K562 (cell line): ENCODE measurements around the gene TGOLN2. TPM values are rescaled to one million over a fixed set of nuclear protein-coding genes. Genes with fewer than 3 reads are reported as not detected.

ENCODE experiments used
- ATAC-seq: fragments of 200-7000 bp; cut with Tn5 transposase; 3 replicates; pipeline ENCODE4 v1.9.1; 2020; ENCODE audit warnings: moderate library complexity
- BruUV-seq: library from RNA; stranded (reverse); fragments of 400-500 nt; replicated peaks from 2 replicates; lab custom pipeline; 2021; lab: Mats Ljungman, UMichigan
- CTCF ChIA-PET: fragments of 300-600 bp; formaldehyde crosslinking; extraction: SDS; loops from one replicate; lab custom pipeline; 2021; ENCODE audit warnings: low intra/inter-chr PET ratio; lab: Yijun Ruan, JAX
- POLR2A ChIA-PET: fragments of 300-600, 350-650 bp; sonication (Branson Sonifier 250); formaldehyde crosslinking; extraction: SDS; loops from one replicate; lab custom pipeline; 2021; ENCODE audit warnings: antibody characterized with exemption, inconsistent platforms; lab: Yijun Ruan, JAX
- DNase-seq, 4 experiments: peaks; one replicate each; pipeline versions ENCODE4 v3.0.0 to v3.0.0-alpha.2; 2011 to 2018; ENCODE audit warnings: low spot score in 3 of 4, mixed read lengths in 3 of 4; ENCODE audit errors: extremely low read depth in 1 of 4
- FAIRE-seq: peaks from 2 replicates; lab custom pipeline; 2011; peaks lifted over from hg19 to GRCh38; lab: Jason Lieb, UNC
- H2AFZ ChIP-seq: 2 replicates; pipeline ENCODE4 v1.6.0; 2011; ENCODE audit warnings: low read depth, low read length, control low read depth, inconsistent platforms
- H3K27ac ChIP-seq: fragments of 200-600 bp; 3 replicates; pipeline ENCODE4 v1.8.0; 2011; ENCODE audit warnings: low read depth, mild to moderate bottlenecking, control low read depth, inconsistent platforms, low read length, moderate library complexity, mixed read lengths; ENCODE audit errors: extremely low read depth
- H3K27me3 ChIP-seq, 2 experiments: fragments of 300-600 bp in 1 of 2; 2 replicates in 1 of 2; 3 replicates in 1 of 2; pipeline versions ENCODE4 v1.6.0 to v1.8.0; 2011; ENCODE audit warnings: inconsistent platforms in 2 of 2, low read length in 2 of 2, mild to moderate bottlenecking in 1 of 2, mixed read lengths in 1 of 2, moderate library complexity in 1 of 2; ENCODE audit not compliant: control insufficient read depth in 2 of 2, insufficient read depth in 2 of 2
- H3K36me3 ChIP-seq: fragments of 300-600 bp; 3 replicates; pipeline ENCODE4 v1.8.0; 2011; ENCODE audit warnings: mild to moderate bottlenecking, low read length, inconsistent platforms; ENCODE audit not compliant: control insufficient read depth, insufficient read depth
- H3K4me1 ChIP-seq, 2 experiments: fragments of 200-600 bp in 1 of 2; replicated peaks in 1 of 2; 2 replicates in 1 of 2; 3 replicates in 1 of 2; pipeline versions ENCODE4 v1.5.1 to v1.8.0; 2011; ENCODE audit warnings: inconsistent platforms in 2 of 2, low read length in 2 of 2, mild to moderate bottlenecking in 1 of 2, mixed read lengths in 1 of 2, moderate library complexity in 1 of 2; ENCODE audit not compliant: control insufficient read depth in 2 of 2, insufficient read depth in 2 of 2
- H3K4me2 ChIP-seq: 2 replicates; pipeline ENCODE4 v1.6.1; 2011; ENCODE audit warnings: low read length, control low read depth, inconsistent platforms, mixed read lengths; ENCODE audit not compliant: insufficient read depth
- H3K4me3 ChIP-seq: fragments of 200-600 bp; sonication (generic), shearing (Covaris generic); 2 replicates; pipeline ENCODE4 v1.5.1; 2016; ENCODE audit warnings: control low read depth, inconsistent platforms
- H3K79me2 ChIP-seq: fragments of 200-600 bp; 3 replicates; pipeline ENCODE4 v1.8.0; 2011; ENCODE audit warnings: low read length, inconsistent platforms; ENCODE audit not compliant: control insufficient read depth, insufficient read depth
- H3K9ac ChIP-seq, 2 experiments: 2 replicates each; pipeline versions ENCODE4 v1.6.0 to v1.6.1; 2011; ENCODE audit warnings: low read depth in 2 of 2, low read length in 2 of 2, control low read depth in 1 of 2, inconsistent platforms in 1 of 2, mild to moderate bottlenecking in 1 of 2, mixed read lengths in 1 of 2; ENCODE audit not compliant: insufficient read depth in 1 of 2
- H3K9me1 ChIP-seq: one replicate; pipeline ENCODE4 v1.6.0; 2011; ENCODE audit warnings: inconsistent platforms, mild to moderate bottlenecking, low read length, moderate library complexity; ENCODE audit not compliant: control insufficient read depth, insufficient read depth
- H3K9me3 ChIP-seq: replicated peaks from 2 replicates; pipeline ENCODE4 v1.5.1; 2011; ENCODE audit warnings: low read depth, low read length, inconsistent platforms; ENCODE audit not compliant: control insufficient read depth, insufficient read depth
- H4K20me1 ChIP-seq: replicated peaks from 2 replicates; pipeline ENCODE4 v1.6.1; 2011; ENCODE audit warnings: low read length, inconsistent platforms, mixed read lengths; ENCODE audit not compliant: control insufficient read depth, insufficient read depth
- ETV1 ChIP-seq: fragments of 450-650 bp; conservative IDR thresholded peaks from 2 replicates; pipeline ENCODE4 v1.6.1; 2016; ENCODE audit warnings: missing genetic modification characterization, control low read depth, low read depth, missing compliant biosample characterization
- FOXK1 ChIP-seq: sonication (generic); formaldehyde crosslinking; IDR thresholded peaks from 2 replicates; pipeline ENCODE4 v1.8.0; 2022; ENCODE audit warnings: missing genetic modification reagents, mild to moderate bottlenecking, borderline replicate concordance
- JUND ChIP-seq, 2 experiments: IDR thresholded peaks; 2 replicates in 1 of 2; 3 replicates in 1 of 2; pipeline ENCODE4 v1.6.1; 2011; ENCODE audit warnings: borderline replicate concordance in 2 of 2, low read depth in 2 of 2, low read length in 2 of 2, improper control_type of control experiment in 1 of 2, missing biosample characterization in 1 of 2, missing genetic modification characterization in 1 of 2, missing genetic modification reagents in 1 of 2
- NFE2L1 ChIP-seq: fragments of 450-650 bp; IDR thresholded peaks from 2 replicates; pipeline ENCODE4 v1.6.1; 2016; ENCODE audit warnings: missing genetic modification characterization, low read depth, mild to moderate bottlenecking, missing compliant biosample characterization, moderate library complexity, borderline replicate concordance
- PURB ChIP-seq: sonication (generic); formaldehyde crosslinking; IDR thresholded peaks from 2 replicates; pipeline ENCODE4 v1.9.0; 2021; ENCODE audit warnings: low read depth, mild to moderate bottlenecking, missing genetic modification reagents
- RBM17 ChIP-seq: fragments of 200-400 bp; formaldehyde crosslinking; IDR thresholded peaks from 2 replicates; pipeline ENCODE4 v1.6.1; 2017; ENCODE audit warnings: low read depth, mild to moderate bottlenecking, low read length, borderline replicate concordance
- RUNX1 ChIP-seq: sonication (generic); IDR thresholded peaks from 2 replicates; pipeline ENCODE4 v1.6.1; 2016; ENCODE audit warnings: antibody characterized with exemption, low read depth
- ZBTB17 ChIP-seq: fragments of 450-650 bp; formaldehyde crosslinking; IDR thresholded peaks from 2 replicates; pipeline ENCODE4 v1.4.0; 2020; ENCODE audit warnings: mild to moderate bottlenecking
- ZNF316 ChIP-seq: fragments of 450-650 bp; IDR thresholded peaks from 2 replicates; pipeline ENCODE4 v1.6.1; 2016
- ZNF717 ChIP-seq: fragments of 250-450 bp; sonication (Bioruptor Pico); IDR thresholded peaks from 2 replicates; pipeline ENCODE4 v1.5.0; 2021
- WGBS: fragments of 100-300 bp; shearing (Covaris generic); methylation state at CpG from one replicate; pipeline ENCODE4 v1.1.6; 2016; ENCODE audit warnings: low coverage, mixed read lengths; ENCODE audit not compliant: insufficient coverage; ENCODE audit errors: missing lambda C conversion rate; 5-methylcytosine and 5-hydroxymethylcytosine counted together
- in situ Hi-C: fragments of 300-500 bp; cut with MboI; formaldehyde crosslinking; loops from 4 replicates; pipeline ENCODE4 v1.15.0; 2018; ENCODE audit warnings: inconsistent platforms, mixed read lengths
- intact Hi-C: fragments of 100-400 bp; cut with micrococcal nuclease; formaldehyde crosslinking; loops from 2 replicates; pipeline ENCODE4 v1.14.2; 2022
- polyA plus RNA-seq, 8 experiments: library from polyadenylated mRNA; depleted of rRNA in 4 of 8; stranded (reverse) in 5 of 8; unstranded in 3 of 8; fragments of >200 nt; fragmentation: Nextera tagmentation in 2 of 8; fragmentation: Illumina TruSeq in 1 of 8; extraction: Ambion mirVana in 2 of 8; extraction: Trizol in 1 of 8; gene quantifications; 2 replicates each; pipeline versions ENCODE4 v1.2.1 to v1.2.3, GENCODE V29; 2011 to 2014; ENCODE audit warnings: inconsistent platforms in 1 of 8, missing spikeins in 1 of 8
- total RNA-seq, 7 experiments: library from RNA; depleted of rRNA in 6 of 7; stranded (reverse); fragments of >200 nt in 6 of 7; fragmentation: Illumina TruSeq in 2 of 7; extraction: Trizol in 2 of 7; gene quantifications; 2 replicates each; pipeline versions ENCODE4 v1.2.1 to v1.2.3, GENCODE V29; 2011 to 2021; ENCODE audit warnings: low replicate concordance in 1 of 7
- TF ChIP-seq, protein P1 (sequence below): sonication (generic); formaldehyde crosslinking; IDR thresholded peaks from 2 replicates; pipeline ENCODE4 v1.8.0; 2023; ENCODE audit warnings: mild to moderate bottlenecking, missing genetic modification reagents
- TF ChIP-seq, protein P2 (sequence below), 2 experiments: fragments of 450-650 bp; IDR thresholded peaks; 2 replicates each; pipeline ENCODE4 v1.6.1; 2016; ENCODE audit warnings: mild to moderate bottlenecking in 2 of 2, borderline replicate concordance in 1 of 2, low read depth in 1 of 2, moderate library complexity in 1 of 2

The TGOLN2 gene
- total and polyA plus RNA-seq, 9 of the 15 experiments (the other 6 are each of a cell fraction or from before 2014, with no cell fraction given): 13.0 to 66.5 (median 35.9) TPM

GRCh38 chr2:85291425-85292023 is 36.3 kb downstream of the TGOLN2 start:
- 0% methylated on average over 4 of the region's 4 CpGs for WGBS
- H3K4me1 ChIP-seq: no peaks in the 10 kb centered on the region
- no TSS peak for BruUV-seq
- ATAC-seq (no peak), DNase-seq (no peak), FAIRE-seq (no peak)
- intact Hi-C loops (no loop called here), in situ Hi-C loops (loop anchor here (5.0 kb wide), 1 partner anchor 224 kb away; no protein-coding TSS in a partner anchor)
- POLR2A ChIA-PET: interaction anchor here (1.3 kb wide), 1 partner anchor 20 kb away, joined by 3 read pairs; no protein-coding TSS in a partner anchor
- no peaks in the 10 kb centered on the region for H3K9me1 ChIP-seq
- H3K27me3 ChIP-seq: peaks cover 48 to 60% of the 10 kb centered on the region in 2 experiments
- H2AFZ ChIP-seq: peak overlapping the region; percentile 64; the same call in 1 of the 2 replicates
- no peak overlapping the region for H3K9ac ChIP-seq
- H3K9me3 ChIP-seq: no peaks in the 10 kb centered on the region
- peaks cover 5% of the 10 kb centered on the region; the same call in 1 of the 2 replicates for H4K20me1 ChIP-seq
- no peak overlapping the region for H3K4me2 ChIP-seq
- H3K79me2 ChIP-seq: no peaks in the 10 kb centered on the region
- no peak overlapping the region for H3K4me3 ChIP-seq
- CTCF ChIA-PET: no interaction called here
- H3K27ac ChIP-seq: no peak overlapping the region
- H3K36me3 ChIP-seq: no peaks in the 10 kb centered on the region
- TF ChIP-seq PURB (no peak), RUNX1 (no peak), NFE2L1 (no peak), JUND (IDR thresholded peaks at IDR 0.05; ENCODE audit: borderline replicate concordance, low read depth, low read length) (no peak), JUND (tag; IDR thresholded peaks at IDR 0.05; ENCODE audit: borderline replicate concordance, low read depth, low read length) (no peak), ETV1 (tag) (peak; percentile 69), FOXK1 (CRISPR knock-in tag) (no peak), ZNF717 (CRISPR knock-in tag) (no peak), ZNF316 (no peak), ZBTB17 (CRISPR knock-in tag) (no peak), RBM17 (no peak)
- TF ChIP-seq, protein P1, sequence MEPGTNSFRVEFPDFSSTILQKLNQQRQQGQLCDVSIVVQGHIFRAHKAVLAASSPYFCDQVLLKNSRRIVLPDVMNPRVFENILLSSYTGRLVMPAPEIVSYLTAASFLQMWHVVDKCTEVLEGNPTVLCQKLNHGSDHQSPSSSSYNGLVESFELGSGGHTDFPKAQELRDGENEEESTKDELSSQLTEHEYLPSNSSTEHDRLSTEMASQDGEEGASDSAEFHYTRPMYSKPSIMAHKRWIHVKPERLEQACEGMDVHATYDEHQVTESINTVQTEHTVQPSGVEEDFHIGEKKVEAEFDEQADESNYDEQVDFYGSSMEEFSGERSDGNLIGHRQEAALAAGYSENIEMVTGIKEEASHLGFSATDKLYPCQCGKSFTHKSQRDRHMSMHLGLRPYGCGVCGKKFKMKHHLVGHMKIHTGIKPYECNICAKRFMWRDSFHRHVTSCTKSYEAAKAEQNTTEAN (CRISPR knock-in tag): no peak
- TF ChIP-seq, protein P2, sequence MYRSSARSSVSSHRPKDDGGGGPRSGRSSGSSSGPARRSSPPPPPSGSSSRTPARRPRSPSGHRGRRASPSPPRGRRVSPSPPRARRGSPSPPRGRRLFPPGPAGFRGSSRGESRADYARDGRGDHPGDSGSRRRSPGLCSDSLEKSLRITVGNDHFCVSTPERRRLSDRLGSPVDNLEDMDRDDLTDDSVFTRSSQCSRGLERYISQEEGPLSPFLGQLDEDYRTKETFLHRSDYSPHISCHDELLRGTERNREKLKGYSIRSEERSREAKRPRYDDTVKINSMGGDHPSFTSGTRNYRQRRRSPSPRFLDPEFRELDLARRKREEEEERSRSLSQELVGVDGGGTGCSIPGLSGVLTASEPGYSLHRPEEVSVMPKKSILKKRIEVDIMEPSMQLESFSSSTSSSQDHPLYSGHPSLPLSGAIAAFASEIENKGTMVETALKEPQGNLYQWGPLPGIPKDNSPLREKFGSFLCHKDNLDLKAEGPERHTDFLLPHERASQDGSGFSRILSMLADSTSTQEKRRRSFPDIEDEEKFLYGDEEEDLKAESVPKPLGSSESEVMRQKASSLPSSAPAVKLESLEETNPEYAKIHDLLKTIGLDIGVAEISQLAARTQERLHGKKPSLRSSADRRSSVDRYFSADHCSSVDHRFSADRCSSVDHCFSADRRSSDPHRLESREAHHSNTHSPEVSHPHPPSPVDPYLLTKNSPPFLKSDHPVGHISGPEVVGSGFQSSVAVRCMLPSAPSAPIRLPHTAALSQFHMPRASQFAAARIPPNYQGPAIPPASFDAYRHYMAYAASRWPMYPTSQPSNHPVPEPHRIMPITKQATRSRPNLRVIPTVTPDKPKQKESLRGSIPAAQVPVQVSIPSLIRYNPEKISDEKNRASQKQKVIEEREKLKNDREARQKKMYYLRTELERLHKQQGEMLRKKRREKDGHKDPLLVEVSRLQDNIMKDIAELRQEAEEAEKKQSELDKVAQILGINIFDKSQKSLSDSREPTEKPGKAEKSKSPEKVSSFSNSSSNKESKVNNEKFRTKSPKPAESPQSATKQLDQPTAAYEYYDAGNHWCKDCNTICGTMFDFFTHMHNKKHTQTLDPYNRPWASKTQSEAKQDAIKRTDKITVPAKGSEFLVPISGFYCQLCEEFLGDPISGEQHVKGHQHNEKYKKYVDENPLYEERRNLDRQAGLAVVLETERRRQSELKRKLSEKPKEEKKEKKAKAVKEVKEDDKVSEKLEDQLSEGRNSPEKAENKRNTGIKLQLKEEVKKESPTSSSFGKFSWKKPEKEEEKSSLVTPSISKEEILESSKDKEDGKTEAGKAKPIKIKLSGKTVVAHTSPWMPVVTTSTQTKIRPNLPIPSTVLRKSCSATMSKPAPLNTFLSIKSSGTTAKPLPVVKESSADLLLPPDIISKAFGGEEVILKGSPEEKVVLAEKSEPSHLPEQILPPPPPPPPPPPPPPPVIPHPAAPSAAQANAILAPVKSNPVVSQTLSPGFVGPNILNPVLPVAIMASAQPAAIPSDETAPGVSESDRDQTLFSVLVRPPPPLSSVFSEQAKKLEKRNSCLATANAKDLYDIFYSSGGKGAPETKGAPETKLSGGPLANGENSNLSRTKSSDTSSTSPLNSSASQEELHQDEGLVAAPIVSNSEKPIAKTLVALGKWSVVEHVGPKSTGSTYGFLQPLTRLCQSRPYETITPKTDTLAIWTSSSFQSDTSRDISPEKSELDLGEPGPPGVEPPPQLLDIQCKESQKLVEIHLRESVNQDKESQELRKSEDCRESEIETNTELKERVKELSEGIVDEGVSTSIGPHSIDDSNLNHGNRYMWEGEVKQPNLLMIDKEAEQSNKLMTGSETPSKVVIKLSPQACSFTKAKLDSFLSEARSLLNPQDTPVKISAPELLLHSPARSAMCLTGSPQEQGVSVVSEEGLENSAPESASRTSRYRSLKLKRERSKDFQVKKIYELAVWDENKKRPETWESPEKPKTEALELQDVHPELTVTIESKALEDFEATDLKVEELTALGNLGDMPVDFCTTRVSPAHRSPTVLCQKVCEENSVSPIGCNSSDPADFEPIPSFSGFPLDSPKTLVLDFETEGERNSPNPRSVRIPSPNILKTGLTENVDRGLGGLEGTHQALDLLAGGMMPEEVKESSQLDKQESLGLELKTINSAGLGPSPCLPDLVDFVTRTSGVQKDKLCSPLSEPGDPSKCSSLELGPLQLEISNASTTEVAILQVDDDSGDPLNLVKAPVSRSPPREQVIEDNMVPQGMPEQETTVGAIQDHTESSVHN (IDR thresholded peaks at IDR 0.05; ENCODE audit: borderline replicate concordance in 1 of 2, low read depth in 1 of 2): peak in 1 of 2 experiments; percentile 81; a peak in 2 of 4 replicates
